Esophagus muscularis mucosa (tissue), 4 donors: ENCODE data around the gene RRM1. TPM values are rescaled to one million over a fixed set of nuclear protein-coding genes. Genes with fewer than 3 reads are reported as not detected.

Experiments
- DNase-seq: peaks from one replicate; pipeline ENCODE4 v3.0.0-alpha.2; 2017; ENCODE audit errors: extremely low spot score
- H3K27ac ChIP-seq, 4 donors: fragments of 200-600 bp; sonication (generic); replicated peaks in 1 of 4; 1 replicate in 3 of 4; 2 replicates in 1 of 4; pipeline ENCODE4 v1.5.1; 2016 to 2019; ENCODE audit warnings: mild to moderate bottlenecking in 1 of 4
- H3K27me3 ChIP-seq, 4 donors: fragments of 200-600 bp; sonication (generic); one replicate each; pipeline versions ENCODE4 v1.5.1 to v1.6.0; 2016 to 2019
- H3K36me3 ChIP-seq, 4 donors: fragments of 200-600 bp; sonication (generic); one replicate each; pipeline ENCODE4 v1.5.1; 2016 to 2019
- H3K4me1 ChIP-seq, 4 donors: fragments of 200-600 bp; sonication (generic); one replicate each; pipeline ENCODE4 v1.5.1; 2016 to 2019
- H3K4me3 ChIP-seq, 4 donors: fragments of 200-600 bp; sonication (generic); 1 replicate in 2 of 4; 2 replicates in 2 of 4; pipeline ENCODE4 v1.5.1; 2016 to 2019; ENCODE audit warnings: mild to moderate bottlenecking in 4 of 4, moderate library complexity in 1 of 4
- H3K9me3 ChIP-seq, 4 donors: fragments of 200-600 bp; sonication (generic); 1 replicate in 3 of 4; 2 replicates in 1 of 4; pipeline ENCODE4 v1.5.1; 2016 to 2019
- EP300 ChIP-seq: sonication (generic); formaldehyde crosslinking; IDR thresholded peaks from one replicate; pipeline ENCODE4 v1.6.1; 2017; ENCODE audit warnings: antibody characterized with exemption
- POLR2A ChIP-seq: fragments of 450-650 bp; IDR thresholded peaks from one replicate; pipeline ENCODE4 v1.6.1; 2017; ENCODE audit warnings: antibody characterized with exemption, moderate library complexity, mild to moderate bottlenecking, low read depth
- POLR2AphosphoS5 ChIP-seq, 2 donors: sonication (generic); formaldehyde crosslinking; IDR thresholded peaks; one replicate each; pipeline ENCODE4 v1.6.1; 2017; ENCODE audit warnings: antibody characterized with exemption in 2 of 2
- WGBS: methylation state at CpG from one replicate; pipeline ENCODE4 v1.1.5; 2018; 5-methylcytosine and 5-hydroxymethylcytosine counted together
- intact Hi-C: fragments of 100-400 bp; cut with DNase I; formaldehyde crosslinking; loops from one replicate; pipeline ENCODE4 v1.15.1; 2023
- total RNA-seq, 4 donors: library from RNA; depleted of rRNA; stranded (reverse); fragments of >200 nt; gene quantifications; one replicate each; pipeline versions ENCODE4 v1.1.0 to v1.2.1, GENCODE V29; 2016
- TF ChIP-seq, protein P1 (sequence below), 3 experiments: fragments of 200-600 bp in 2 of 3; fragments of 450-650 bp in 1 of 3; sonication (generic) in 2 of 3; IDR thresholded peaks; one replicate each; pipeline ENCODE4 v1.5.1; 2017 to 2019; ENCODE audit warnings: antibody characterized with exemption in 3 of 3, mild to moderate bottlenecking in 2 of 3, moderate library complexity in 1 of 3

The RRM1 gene
- total RNA-seq, 4 donors from 2014 or later: 26.6 to 44.0 (median 41.0) TPM

DNA sequence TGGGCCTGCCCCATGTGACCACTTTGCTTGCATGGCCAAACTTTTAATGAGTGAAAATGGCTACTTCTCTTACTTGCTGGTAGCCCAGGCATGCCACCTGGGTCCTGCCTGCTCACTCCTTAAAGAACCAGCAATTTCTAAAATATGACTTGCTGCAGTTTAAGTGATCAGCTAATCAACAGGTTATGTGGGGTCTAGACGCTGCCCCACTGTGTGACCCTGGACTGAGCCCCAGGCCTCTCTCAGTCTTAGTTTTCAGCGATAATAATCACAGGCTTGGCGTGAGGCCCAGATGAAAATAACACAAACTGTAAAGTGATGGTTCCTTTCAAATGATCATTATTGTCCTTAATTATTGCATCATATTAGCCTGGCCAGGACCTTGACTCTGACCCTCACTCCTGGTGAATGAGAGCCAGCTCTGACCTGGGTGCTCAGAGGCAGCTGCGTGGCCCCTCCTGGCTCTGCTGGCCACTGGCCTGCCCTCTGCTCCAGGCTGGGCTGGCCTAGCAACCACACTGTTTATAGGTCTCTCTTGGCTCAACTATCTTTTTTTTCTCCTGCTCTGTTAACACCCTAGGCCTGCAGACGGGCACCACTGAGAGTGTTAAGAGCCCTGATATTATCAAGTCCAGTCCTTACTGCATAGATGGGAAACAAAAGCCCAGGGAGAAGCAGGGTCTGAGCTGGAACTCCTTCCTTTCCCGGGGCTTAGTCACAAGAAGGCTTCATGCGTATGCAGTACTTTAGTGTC is 89.7 kb downstream of the RRM1 start:
- Histone ChIP-seq H3K4me3 (no peak overlapping the region), H3K4me1 (peaks cover 5 to 31% (median 25%) of the 10 kb centered on the region in 4 donors), H3K36me3 (no peaks in the 10 kb centered on the region), H3K27ac (peak overlapping the region in 2 of 4 donors; percentile 15 to 24), H3K27me3 (no peaks in the 10 kb centered on the region), H3K9me3 (no peaks in the 10 kb centered on the region)
- DNase-seq: no peak
- no peak for TF ChIP-seq POLR2A
- no peak for TF ChIP-seq EP300
- TF ChIP-seq POLR2AphosphoS5 (IDR thresholded peaks at IDR 0.05): no peak
- TF ChIP-seq, protein P1, sequence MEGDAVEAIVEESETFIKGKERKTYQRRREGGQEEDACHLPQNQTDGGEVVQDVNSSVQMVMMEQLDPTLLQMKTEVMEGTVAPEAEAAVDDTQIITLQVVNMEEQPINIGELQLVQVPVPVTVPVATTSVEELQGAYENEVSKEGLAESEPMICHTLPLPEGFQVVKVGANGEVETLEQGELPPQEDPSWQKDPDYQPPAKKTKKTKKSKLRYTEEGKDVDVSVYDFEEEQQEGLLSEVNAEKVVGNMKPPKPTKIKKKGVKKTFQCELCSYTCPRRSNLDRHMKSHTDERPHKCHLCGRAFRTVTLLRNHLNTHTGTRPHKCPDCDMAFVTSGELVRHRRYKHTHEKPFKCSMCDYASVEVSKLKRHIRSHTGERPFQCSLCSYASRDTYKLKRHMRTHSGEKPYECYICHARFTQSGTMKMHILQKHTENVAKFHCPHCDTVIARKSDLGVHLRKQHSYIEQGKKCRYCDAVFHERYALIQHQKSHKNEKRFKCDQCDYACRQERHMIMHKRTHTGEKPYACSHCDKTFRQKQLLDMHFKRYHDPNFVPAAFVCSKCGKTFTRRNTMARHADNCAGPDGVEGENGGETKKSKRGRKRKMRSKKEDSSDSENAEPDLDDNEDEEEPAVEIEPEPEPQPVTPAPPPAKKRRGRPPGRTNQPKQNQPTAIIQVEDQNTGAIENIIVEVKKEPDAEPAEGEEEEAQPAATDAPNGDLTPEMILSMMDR (IDR thresholded peaks at IDR 0.05): no peak
- WGBS: 63% methylated on average over 7 of the region's 7 CpGs
- intact Hi-C loops: no loop called here

DNA sequence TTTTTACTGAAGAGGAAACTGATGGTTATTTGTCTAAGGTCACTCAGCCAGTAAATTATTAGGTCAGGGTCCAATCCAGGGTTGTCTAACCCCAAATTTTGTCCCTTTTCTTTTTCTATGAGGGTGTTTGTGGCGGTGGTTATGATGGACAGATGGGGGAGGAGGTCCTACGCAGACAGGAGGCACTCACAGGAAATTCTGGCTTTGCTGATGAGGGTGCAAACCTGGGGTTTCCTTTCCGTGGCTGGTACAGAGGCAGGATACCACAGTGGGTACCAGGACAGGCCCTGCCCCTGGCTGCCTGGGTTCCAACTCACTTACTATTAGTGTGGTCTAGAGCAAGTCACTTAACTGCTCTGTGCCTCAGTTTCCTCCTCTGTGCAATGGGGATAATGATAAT is 91.0 kb downstream of the RRM1 start:
- no peak for DNase-seq
- 68% methylated on average over 2 of the region's 3 CpGs for WGBS
- peaks cover 5 to 33% (median 28%) of the 10 kb centered on the region in 4 donors for H3K4me1 ChIP-seq
- no peak overlapping the region for H3K4me3 ChIP-seq
- no peaks in the 10 kb centered on the region for H3K27me3 ChIP-seq
- H3K9me3 ChIP-seq: no peaks in the 10 kb centered on the region
- intact Hi-C loops: no loop called here
- H3K36me3 ChIP-seq: no peaks in the 10 kb centered on the region
- TF ChIP-seq EP300: no peak
- no peak for TF ChIP-seq POLR2AphosphoS5 (IDR thresholded peaks at IDR 0.05)
- TF ChIP-seq, protein P1 (IDR thresholded peaks at IDR 0.05): no peak
- no peak for TF ChIP-seq POLR2A
- no peak overlapping the region for H3K27ac ChIP-seq

DNA sequence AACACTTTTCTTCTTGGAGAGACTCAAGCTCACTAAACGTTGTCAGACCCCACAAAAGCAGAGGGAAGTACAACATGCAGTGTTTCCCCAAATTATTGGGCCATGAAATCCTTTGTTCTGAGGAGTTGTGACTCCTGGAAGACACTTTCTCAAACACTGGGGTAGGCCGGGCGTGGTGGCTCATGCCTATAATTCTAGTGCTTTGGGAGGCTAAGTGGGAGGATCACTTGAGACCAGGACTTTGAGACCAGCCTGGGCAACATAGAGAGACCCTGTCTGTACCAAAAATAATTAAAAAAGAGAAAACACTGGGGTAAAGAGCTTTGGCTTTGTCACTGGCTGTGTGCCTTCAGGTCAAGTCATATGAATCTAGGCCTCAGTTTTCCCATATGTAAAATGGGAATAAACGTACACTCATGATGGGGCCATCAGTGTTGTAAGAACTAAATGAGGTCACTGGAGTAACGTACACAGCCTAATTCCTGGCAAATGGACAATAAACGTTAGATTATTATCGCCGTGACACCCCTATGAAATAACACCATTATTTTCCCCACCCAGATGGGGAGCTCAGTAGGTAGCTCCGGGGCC is 92.0 kb downstream of the RRM1 start:
- 37% methylated on average over 9 of the region's 9 CpGs for WGBS
- no peaks in the 10 kb centered on the region for H3K9me3 ChIP-seq
- H3K4me3 ChIP-seq: peak overlapping the region; percentile 65 to 80 (median 70)
- H3K36me3 ChIP-seq: no peaks in the 10 kb centered on the region
- intact Hi-C loops: loop anchor here (1.0 to 2.0 kb wide), 2 partner anchors 307 to 352 kb away; no protein-coding TSS in a partner anchor
- no peak for DNase-seq
- H3K4me1 ChIP-seq: peaks cover 5 to 41% (median 34%) of the 10 kb centered on the region in 4 donors
- TF ChIP-seq EP300 (no peak), POLR2A (no peak), POLR2AphosphoS5 (IDR thresholded peaks at IDR 0.05) (no peak)
- TF ChIP-seq, protein P1 (IDR thresholded peaks at IDR 0.05): no peak
- no peaks in the 10 kb centered on the region for H3K27me3 ChIP-seq
- no peak overlapping the region for H3K27ac ChIP-seq

DNA sequence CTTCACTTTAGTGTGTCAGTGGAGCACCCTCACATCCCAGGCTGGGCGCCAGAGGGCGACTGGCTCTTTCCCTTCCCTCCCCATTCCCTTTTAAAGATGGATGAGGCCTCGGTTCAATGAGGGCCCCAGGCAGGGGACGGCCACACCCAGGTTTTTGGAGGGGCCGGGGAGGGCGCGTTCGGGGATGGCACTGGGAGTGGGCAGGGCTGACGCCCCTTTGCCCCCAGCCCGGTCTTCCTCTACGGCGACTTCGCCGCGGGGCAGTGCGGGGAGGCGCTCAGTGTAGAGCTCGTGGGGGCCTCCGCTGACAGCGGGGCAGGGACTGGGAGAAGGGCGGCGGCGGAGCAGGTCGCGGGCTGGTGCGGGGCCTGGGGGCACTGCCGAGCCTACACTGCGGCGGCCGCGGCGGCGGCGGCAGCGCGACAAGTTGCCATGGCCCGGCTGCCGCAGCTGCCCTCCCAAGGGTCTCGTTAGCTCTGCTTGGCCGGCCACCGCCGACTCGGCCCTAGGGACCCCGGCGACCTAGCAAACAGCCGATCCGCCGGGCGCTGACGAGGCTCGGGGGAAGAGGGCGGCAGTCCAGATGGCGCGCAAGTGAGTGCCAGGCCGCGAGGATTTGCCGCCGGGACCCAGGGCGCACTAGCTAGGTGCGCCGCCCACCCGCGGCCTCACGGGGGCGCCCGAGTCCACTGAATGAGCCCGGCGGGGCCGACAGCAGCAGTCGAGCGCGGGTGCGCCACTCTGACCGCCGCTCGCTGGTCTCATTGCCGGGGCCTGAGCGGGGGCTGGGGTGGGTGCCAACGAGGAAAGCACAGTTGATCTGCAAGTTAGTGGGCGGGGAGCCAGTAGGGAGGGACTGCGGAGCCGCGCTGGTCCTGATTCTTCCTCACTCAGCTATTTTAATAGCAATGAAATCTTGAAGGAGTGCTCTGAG is 92.7 kb downstream of the RRM1 start:
- TF ChIP-seq EP300 (no peak), POLR2A (no peak), POLR2AphosphoS5 (IDR thresholded peaks at IDR 0.05) (peak in 1 of 2 donors; percentile 48)
- TF ChIP-seq, protein P1 (IDR thresholded peaks at IDR 0.05): peak; percentile 91 to 97 (median 94)
- Histone ChIP-seq H3K9me3 (no peaks in the 10 kb centered on the region), H3K27me3 (no peaks in the 10 kb centered on the region), H3K4me3 (peak overlapping the region; percentile 65 to 80 (median 70)), H3K4me1 (peaks cover 5 to 41% (median 34%) of the 10 kb centered on the region in 4 donors), H3K36me3 (no peaks in the 10 kb centered on the region), H3K27ac (peak overlapping the region; percentile 71 to 80 (median 80))
- 0% methylated on average over 11 of the region's 83 CpGs for WGBS
- intact Hi-C loops: loop anchor here (1.0 to 2.0 kb wide), 2 partner anchors 306 to 351 kb away; no protein-coding TSS in a partner anchor
- DNase-seq: peak; percentile 96

Other genes with a start within 250 kb of the RRM1 start
- gene STIM1, start 239.1 kb upstream of the RRM1 start, total RNA-seq: 100 to 1,000 TPM in 2 of 4 donors, 10 to 100 TPM in 2; 65.2 to 150 (median 92.6) TPM